Psoas muscle (tissue), 8 donors: ENCODE measurements around the gene ELFN1. TPM values are rescaled to one million over a fixed set of nuclear protein-coding genes. Genes with fewer than 3 reads are reported as not detected.
A peak's percentile ranks its signal among the peaks of the same experiment; 100 is the strongest.

Experiments
- ATAC-seq, 4 donors: fragments of 200-7000 bp; cut with Tn5 transposase; one replicate each; pipeline ENCODE4 v1.9.1; 2020; ENCODE audit warnings: moderate library complexity in 3 of 4, mild to moderate bottlenecking in 2 of 4
- DNase-seq, 2 donors: peaks; one replicate each; pipeline ENCODE4 v3.0.0-alpha.2; 2020
- H3K27ac ChIP-seq: fragments of 200-600 bp; one replicate; pipeline ENCODE4 v1.8.0; 2022
- H3K27me3 ChIP-seq, 3 donors: fragments of 200-600 bp in 1 of 3; one replicate each; pipeline versions ENCODE4 v1.6.1 to v1.8.0; 2013 to 2022; ENCODE audit warnings: low read length in 2 of 3, mild to moderate bottlenecking in 2 of 3, moderate library complexity in 1 of 3; ENCODE audit not compliant: insufficient read depth in 3 of 3
- H3K36me3 ChIP-seq, 2 donors: fragments of 200-600 bp in 1 of 2; one replicate each; pipeline versions ENCODE4 v1.6.1 to v1.8.0; 2013 to 2022; ENCODE audit warnings: low read depth in 1 of 2, mild to moderate bottlenecking in 1 of 2, moderate library complexity in 1 of 2; ENCODE audit not compliant: insufficient read depth in 1 of 2
- H3K4me1 ChIP-seq: fragments of 200-600 bp; one replicate; pipeline ENCODE4 v1.8.0; 2022
- H3K4me3 ChIP-seq: fragments of 200-600 bp; one replicate; pipeline ENCODE4 v1.8.0; 2022; ENCODE audit warnings: mild to moderate bottlenecking
- H3K9me3 ChIP-seq: fragments of 200-600 bp; one replicate; pipeline ENCODE4 v1.8.0; 2022
- CTCF ChIP-seq: fragments of 200-600 bp; IDR thresholded peaks from one replicate; pipeline ENCODE4 v1.8.0; 2022; ENCODE audit warnings: antibody characterized with exemption
- whole genome bisulfite sequencing, 3 donors: extraction: QIAGEN DNeasy Blood & Tissue Kit; methylation state at CpG; one replicate each; pipeline versions ENCODE4 v1.1.6 to v1.1.7; 2013; 5-methylcytosine and 5-hydroxymethylcytosine counted together
- intact Hi-C, 2 donors: fragments of 100-400 bp; cut with DNase I; formaldehyde crosslinking; loops; one replicate each; pipeline versions ENCODE4 v1.11.0 to v1.14.2; 2022
- polyA plus RNA-seq, 3 donors: library from polyadenylated mRNA; stranded (reverse); fragments of 200-250 nt; gene quantifications; one replicate each; pipeline ENCODE4 v1.2.3, GENCODE V29; 2013
- total RNA-seq, 4 donors: library from RNA; stranded (reverse); fragmentation: NEBNext Ultra II Directional in 2 of 4; extraction: Animal tissue kit (Norgen Biotek cat#: 25700) in 2 of 4; gene quantifications; one replicate each; pipeline versions ENCODE4 v1.2.1 to v1.2.4, GENCODE V29; 2021 to 2023
- donor health status: healthy with polysubstance abuse.
- donor health status: DM: no; HTN: no; CAD: no; lungs with moderate emphysema.
- donor health status: Bipolar disorder and iron deficiency.
- donor health status: healthy.
- donor health status: DM: yes; HTN: yes; CAD: no.
- donor health status: DM: no; HTN: no; CAD: no.
- donor health status: DM: no; HTN: no; CAD: no.
- donor health status: DM: yes; HTN: yes; CAD: no.

Gene ELFN1
- total and polyA plus RNA-seq, 7 donors: 0.11 to 0.87 (median 0.64) TPM

GRCh38 chr7:1654111-1654510 is 16.0 kb upstream of the ELFN1 start:
- Histone ChIP-seq H3K4me3 (no peak overlapping the region), H3K36me3 (no peaks in the 10 kb centered on the region), H3K27ac (no peak overlapping the region), H3K4me1 (no peaks in the 10 kb centered on the region), H3K9me3 (no peaks in the 10 kb centered on the region), H3K27me3 (peaks cover 0 to 25% (median 3%) of the 10 kb centered on the region in 3 donors)
- TF ChIP-seq CTCF: no peak
- 86 to 89% (median 88%) methylated on average over 15 of the region's 15 CpGs for WGBS, 3 donors
- ATAC-seq (no peak), DNase-seq (peak in 1 of 2 donors; percentile 14)
- intact Hi-C loops: no loop called here

DNA sequence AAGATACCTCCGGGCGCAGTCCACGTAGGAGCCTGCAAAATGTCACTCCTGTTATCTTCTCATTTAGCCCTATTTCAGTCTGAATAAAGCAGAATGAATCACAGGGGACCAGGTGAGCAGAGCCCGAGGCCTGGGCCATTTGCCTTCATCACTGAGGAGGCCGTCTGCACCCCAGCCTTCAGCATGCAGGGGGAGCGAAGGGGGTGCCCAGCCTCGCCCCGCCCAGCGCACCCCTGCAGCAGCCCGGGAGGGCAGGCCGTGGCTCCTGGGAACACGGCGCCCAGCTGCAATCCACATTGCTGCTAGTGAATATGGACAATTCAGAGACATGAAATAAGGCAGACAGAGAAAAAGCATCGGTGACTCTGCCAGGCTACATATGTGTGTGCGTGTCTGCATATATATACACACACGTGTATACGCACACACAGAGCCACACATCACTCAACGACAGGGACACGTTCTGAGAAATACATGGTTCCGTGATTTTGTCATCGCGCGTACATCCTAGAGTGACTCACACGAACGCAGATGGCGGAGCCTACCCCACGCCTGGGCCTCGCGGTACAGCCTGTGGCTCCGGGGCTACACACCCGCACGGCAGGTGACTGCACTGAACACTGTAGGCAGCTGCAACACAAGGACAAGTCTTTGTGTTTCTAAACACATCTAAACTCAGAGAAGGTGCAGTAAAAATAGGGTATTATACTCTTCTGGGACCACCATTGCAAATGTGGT is 15.2 kb upstream of the ELFN1 start:
- Histone ChIP-seq H3K4me1 (no peaks in the 10 kb centered on the region), H3K27me3 (peaks cover 0 to 26% (median 3%) of the 10 kb centered on the region in 3 donors), H3K27ac (no peak overlapping the region), H3K4me3 (no peak overlapping the region), H3K36me3 (no peaks in the 10 kb centered on the region), H3K9me3 (no peaks in the 10 kb centered on the region)
- TF ChIP-seq CTCF: no peak
- intact Hi-C loops: no loop called here
- DNase-seq (peak in 1 of 2 donors; percentile 26), ATAC-seq (no peak)
- 84 to 87% (median 86%) methylated on average over 32 of the region's 32 CpGs for WGBS, 3 donors

- no peak for ATAC-seq
- intact Hi-C loops: loop anchor here (5.0 to 10.0 kb wide), 3 partner anchors 98 to 685 kb away; no protein-coding TSS in a partner anchor
- DNase-seq: no peak
- H3K36me3 ChIP-seq: no peaks in the 10 kb centered on the region
- no peak overlapping the region for H3K4me3 ChIP-seq
- TF ChIP-seq CTCF: no peak
- no peaks in the 10 kb centered on the region for H3K9me3 ChIP-seq
- peaks cover 0 to 52% (median 11%) of the 10 kb centered on the region in 3 donors for H3K27me3 ChIP-seq
- 72 to 79% (median 74%) methylated on average over 8 of the region's 8 CpGs for WGBS, 3 donors
- no peak overlapping the region for H3K27ac ChIP-seq
- H3K4me1 ChIP-seq: no peaks in the 10 kb centered on the region
Observed at GRCh38 chr7:1659696-1660095, 10.4 kb upstream of the ELFN1 start.

DNA sequence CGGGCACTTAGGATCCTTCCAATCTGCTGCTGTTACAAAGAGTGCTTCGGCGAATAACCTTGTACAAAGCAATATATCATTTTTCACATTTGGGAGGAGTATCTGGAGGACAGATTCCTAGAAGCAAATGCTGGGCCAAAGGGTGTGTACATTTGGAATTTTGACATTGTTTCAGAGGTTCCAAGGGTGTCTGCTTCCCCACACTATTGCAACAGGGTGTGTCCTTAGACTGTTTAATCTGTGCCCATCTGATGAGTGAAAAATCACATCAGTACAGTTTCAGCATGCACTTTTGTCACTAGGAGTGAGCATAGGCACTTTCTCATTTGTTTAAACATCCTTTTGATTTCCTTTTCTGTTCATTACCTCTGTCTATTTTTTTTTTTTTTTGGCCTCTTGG is 8.6 kb upstream of the ELFN1 start:
- peaks cover under 1% of the 10 kb centered on the region for H3K4me1 ChIP-seq
- peaks cover 0 to 58% (median 17%) of the 10 kb centered on the region in 3 donors for H3K27me3 ChIP-seq
- WGBS, 3 donors: 43 to 76% (median 58%) methylated on average over 3 of the region's 3 CpGs

More for the DNA sequence above, 8.6 kb upstream of the ELFN1 start:
- intact Hi-C loops: loop anchor here (5.0 to 10.0 kb wide), 3 partner anchors 96 to 683 kb away; no protein-coding TSS in a partner anchor
- H3K9me3 ChIP-seq: no peaks in the 10 kb centered on the region
- no peak overlapping the region for H3K4me3 ChIP-seq
- ATAC-seq (no peak), DNase-seq (no peak)
- no peaks in the 10 kb centered on the region for H3K36me3 ChIP-seq
- TF ChIP-seq CTCF: no peak
- H3K27ac ChIP-seq: no peak overlapping the region
